Mesodermal cell (in vitro differentiated cells): Measurements from ENCODE around the gene DLG2. TPM values are rescaled to one million over a fixed set of nuclear protein-coding genes. Genes with fewer than 3 reads are reported as not detected.
"Not testable (repeated sequence)": the region's sequence is repeated elsewhere in the genome, so short reads cannot be mapped to it uniquely, and the experiment has no call there.

Experiments
- H3K27ac ChIP-seq: 2 replicates; pipeline ENCODE4 v1.7.0; 2013; ENCODE audit warnings: mild to moderate bottlenecking, low read depth, low read length, moderate library complexity; ENCODE audit not compliant: severe bottlenecking
- H3K36me3 ChIP-seq: 2 replicates; pipeline ENCODE4 v1.7.1; 2013; ENCODE audit warnings: mild to moderate bottlenecking, low read length, moderate library complexity; ENCODE audit not compliant: control insufficient read depth, insufficient read depth
- H3K4me1 ChIP-seq: one replicate; pipeline ENCODE4 v1.7.1; 2013; ENCODE audit warnings: mild to moderate bottlenecking, low read length; ENCODE audit not compliant: insufficient read depth, control insufficient read depth, poor library complexity, severe bottlenecking
- H3K4me3 ChIP-seq: 2 replicates; pipeline ENCODE4 v1.7.0; 2013; ENCODE audit warnings: low read length, control low read depth, mild to moderate bottlenecking; ENCODE audit not compliant: insufficient read depth, poor library complexity, severe bottlenecking; ENCODE audit errors: extremely low read depth
- H3K9me3 ChIP-seq: 2 replicates; pipeline ENCODE4 v1.7.1; 2013; ENCODE audit warnings: mild to moderate bottlenecking, low read length, moderate library complexity; ENCODE audit not compliant: control insufficient read depth
- WGBS, 2 experiments: methylation state at CpG; one replicate each; pipeline ENCODE4 v1.1.5; 2013; ENCODE audit warnings: missing lambda C conversion rate in 2 of 2; ENCODE audit not compliant: insufficient coverage in 2 of 2; 5-methylcytosine and 5-hydroxymethylcytosine counted together
- polyA plus RNA-seq, 2 experiments: library from polyadenylated mRNA; stranded (reverse); fragments of 50-300 nt; gene quantifications; one replicate each; pipeline ENCODE4 v1.2.3, GENCODE V29; 2013

DLG2 gene
- polyA plus RNA-seq (2013, experiment 1 of 2) = 2.0 TPM
- polyA plus RNA-seq (2013, experiment 2 of 2) = 5.1 TPM

DNA sequence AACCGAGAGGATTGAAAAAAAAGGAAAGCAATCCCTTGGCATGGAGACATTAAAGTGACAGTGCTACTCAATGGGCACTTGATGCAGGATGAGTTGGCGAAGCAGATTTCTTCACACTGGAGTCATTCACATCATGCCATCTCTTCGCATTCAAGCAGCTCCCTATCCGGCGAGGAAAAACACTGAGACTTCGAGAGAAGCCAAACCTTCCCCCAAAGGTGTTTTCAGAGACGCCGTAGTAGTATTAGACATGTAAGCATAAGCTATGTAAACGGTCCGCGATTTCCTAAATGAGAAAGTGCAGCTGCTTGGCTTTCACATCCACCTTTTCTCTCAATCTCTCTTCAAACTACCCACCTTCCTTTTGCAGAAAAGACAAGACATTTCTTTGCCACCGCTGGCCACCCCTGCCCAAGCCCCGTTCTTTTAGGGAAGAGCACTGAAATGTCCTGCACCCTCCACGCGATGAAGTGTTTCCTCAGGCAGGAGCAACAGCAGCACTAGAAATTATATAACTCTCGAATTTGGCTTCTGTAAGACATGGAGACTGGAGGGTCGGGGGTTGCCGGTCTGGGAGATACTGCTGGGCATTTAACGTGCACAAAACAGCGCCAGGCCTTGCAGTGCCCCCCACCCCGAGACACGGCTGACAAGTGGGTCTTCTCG lies at the start of gene DLG2:
TSS of gene DLG2 (minus strand) at position 13 of the 666 bp plus-strand sequence.
- H3K4me1 ChIP-seq = peaks cover 13% of the 10 kb centered on the region
- WGBS, 2 experiments = 1 to 5% methylated on average over 12 to 13 of the region's 23 CpGs
- H3K4me3 ChIP-seq = peak within 1 kb of the TSS; percentile 56
- peaks cover 16% of the 10 kb centered on the region for H3K36me3 ChIP-seq
- no peaks in the 10 kb centered on the region for H3K9me3 ChIP-seq
- H3K27ac ChIP-seq = peak within 1 kb of the TSS; percentile 77

DNA sequence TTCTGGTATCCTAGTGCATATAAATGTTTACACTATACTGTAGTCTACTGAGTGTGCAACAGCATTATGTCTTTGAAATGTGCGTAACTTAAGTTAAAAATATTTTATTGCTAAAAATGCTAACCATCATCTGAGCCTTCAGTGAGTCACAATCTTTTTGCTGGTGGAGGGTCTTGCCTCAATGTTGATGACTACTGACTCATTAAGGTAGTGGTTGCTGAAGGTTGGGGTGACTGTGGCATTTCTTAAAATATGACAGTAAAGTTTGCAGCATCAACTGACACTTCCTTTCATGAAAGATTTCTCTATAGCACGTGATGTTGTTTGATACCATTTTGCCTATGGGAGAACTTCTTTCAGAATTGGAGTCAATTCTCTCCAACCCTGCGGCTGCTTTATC lies 46.2 kb upstream of the DLG2 start:
- Histone ChIP-seq H3K4me1 (no peaks in the 10 kb centered on the region), H3K4me3 (no peak overlapping the region), H3K27ac (no peak overlapping the region), H3K9me3 (peaks cover 5% of the 10 kb centered on the region), H3K36me3 (no peaks in the 10 kb centered on the region)
- WGBS, 2 experiments = 100% methylated on average over 2 of the region's 3 CpGs; no CpG with 5 or more reads in 1 of the 2 experiments

DNA sequence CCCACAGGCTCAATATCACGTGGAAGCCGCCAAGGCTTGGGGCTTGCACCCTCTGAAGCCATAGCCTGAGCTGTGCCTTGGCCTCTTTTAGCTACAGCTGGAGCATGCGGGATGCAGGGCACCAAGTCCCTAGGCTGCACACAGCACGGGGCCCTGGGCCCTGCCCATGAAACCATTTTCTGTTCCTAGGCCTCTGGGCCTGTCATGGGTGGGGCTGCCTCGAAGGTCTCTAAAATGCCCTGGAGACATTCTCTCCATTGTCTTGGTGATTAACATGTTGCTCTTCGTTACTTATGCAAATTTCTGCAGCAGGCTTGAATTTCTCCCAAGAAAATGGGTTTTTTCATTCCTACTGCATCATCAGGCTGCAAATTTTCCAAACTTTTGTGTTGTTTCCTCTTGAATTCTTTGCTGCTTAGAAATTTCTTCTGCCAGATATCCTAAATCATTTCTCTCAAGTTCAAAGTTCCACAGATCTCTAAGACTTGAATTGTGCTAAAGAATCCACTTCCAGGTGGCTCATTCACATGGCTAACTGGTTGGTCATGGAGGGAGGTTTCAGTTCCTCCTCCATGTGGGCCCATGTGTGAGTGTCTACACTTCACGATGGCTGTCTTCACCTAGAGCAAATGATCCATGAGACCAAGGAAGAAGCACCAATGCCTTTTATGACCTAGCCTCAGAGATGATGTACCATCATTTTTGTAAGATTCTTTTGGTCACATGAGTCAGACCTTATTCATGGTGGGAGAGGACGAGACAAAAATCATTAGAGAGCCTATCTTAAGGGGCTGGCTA lies 45.2 kb upstream of the DLG2 start:
- peaks cover 5% of the 10 kb centered on the region for H3K9me3 ChIP-seq
- H3K4me1 ChIP-seq = no peaks in the 10 kb centered on the region
- H3K4me3 ChIP-seq = no peak overlapping the region
- no peaks in the 10 kb centered on the region for H3K36me3 ChIP-seq
- WGBS, 2 experiments = 77 to 87% methylated on average over 7 of the region's 8 CpGs
- no peak overlapping the region for H3K27ac ChIP-seq

DNA sequence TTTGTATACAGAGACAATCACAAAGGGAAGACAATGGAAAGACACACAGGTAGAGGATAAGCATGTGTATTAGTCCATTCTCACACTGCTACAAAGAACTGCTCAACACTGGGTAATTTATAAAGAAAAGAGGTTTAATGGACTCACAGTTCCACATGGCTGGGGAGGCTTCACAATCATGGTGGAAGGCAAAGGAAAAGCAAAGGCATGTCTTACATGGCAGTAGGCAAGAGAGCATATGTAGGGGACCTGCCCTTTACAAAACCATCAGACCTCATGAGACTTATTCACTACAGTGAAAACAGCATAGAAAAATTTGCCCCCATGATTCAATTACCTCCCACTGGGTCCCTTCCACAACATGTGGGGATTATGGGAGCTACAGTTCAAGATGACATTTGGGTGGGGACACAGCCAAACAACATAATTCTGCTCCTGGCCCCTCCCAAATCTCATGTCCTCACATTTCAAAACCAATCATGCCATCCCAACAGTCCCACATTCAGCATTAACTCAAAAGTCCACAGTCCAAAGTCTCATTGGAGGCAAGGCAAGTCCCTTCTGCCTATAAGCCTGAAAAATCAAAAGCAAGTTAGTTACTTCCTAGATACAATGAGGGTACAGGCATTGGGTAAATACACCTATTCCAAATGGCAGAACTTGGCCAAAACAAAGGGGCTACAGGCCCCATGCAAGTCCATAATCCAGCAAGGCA lies 44.0 kb upstream of the DLG2 start:
- not testable (repeated sequence) for H3K36me3 ChIP-seq, H3K4me3 ChIP-seq, H3K27ac ChIP-seq, H3K4me1 ChIP-seq, H3K9me3 ChIP-seq

DNA sequence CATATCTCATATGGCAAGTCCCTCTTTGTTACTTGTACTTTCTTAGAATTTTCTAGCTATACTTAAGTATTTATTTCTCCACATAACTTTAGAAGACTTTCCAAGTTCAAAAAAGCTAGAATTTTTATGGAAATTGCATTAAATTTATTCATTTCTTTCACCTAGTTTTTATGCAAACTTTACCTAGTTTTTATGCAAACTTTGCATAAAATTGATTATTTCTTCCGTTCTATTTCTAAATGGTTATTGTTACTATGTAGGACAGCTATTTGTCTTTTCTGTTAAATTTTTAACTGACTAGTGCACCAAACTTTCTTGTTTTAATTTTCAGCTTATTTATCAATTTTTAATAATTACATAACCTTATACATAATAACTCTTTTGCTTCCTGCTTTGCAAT lies 41.0 kb upstream of the DLG2 start:
- H3K4me3 ChIP-seq = no peak overlapping the region
- no peaks in the 10 kb centered on the region for H3K36me3 ChIP-seq
- no peaks in the 10 kb centered on the region for H3K9me3 ChIP-seq
- H3K27ac ChIP-seq = no peak overlapping the region
- WGBS, 2 experiments = no CpG with 5 or more reads among the region's 1 CpG
- H3K4me1 ChIP-seq = no peaks in the 10 kb centered on the region

DNA sequence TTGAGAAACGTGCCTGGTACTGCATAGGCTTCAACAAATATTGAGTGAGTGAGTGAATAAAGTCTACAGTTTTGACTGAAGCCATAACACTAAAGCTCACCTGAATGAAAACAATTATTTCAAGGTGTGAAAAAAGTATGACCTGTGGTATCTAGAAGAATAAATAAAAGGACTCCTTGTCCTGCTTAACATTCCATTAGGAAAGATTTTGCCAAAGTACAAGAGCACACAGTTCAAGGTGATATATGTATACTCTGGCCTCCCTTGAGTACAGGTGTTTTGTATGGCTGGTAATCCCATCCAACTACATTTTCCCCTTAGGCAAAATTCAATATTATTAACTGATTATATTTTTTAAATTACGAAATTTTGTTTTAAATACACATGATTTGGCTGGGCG lies 39.5 kb upstream of the DLG2 start:
- WGBS, 2 experiments = 100% methylated on average over 1 of the region's 3 CpGs; no CpG with 5 or more reads in 1 of the 2 experiments
- Histone ChIP-seq H3K27ac (no peak overlapping the region), H3K9me3 (no peaks in the 10 kb centered on the region), H3K36me3 (no peaks in the 10 kb centered on the region), H3K4me1 (no peaks in the 10 kb centered on the region), H3K4me3 (no peak overlapping the region)

DNA sequence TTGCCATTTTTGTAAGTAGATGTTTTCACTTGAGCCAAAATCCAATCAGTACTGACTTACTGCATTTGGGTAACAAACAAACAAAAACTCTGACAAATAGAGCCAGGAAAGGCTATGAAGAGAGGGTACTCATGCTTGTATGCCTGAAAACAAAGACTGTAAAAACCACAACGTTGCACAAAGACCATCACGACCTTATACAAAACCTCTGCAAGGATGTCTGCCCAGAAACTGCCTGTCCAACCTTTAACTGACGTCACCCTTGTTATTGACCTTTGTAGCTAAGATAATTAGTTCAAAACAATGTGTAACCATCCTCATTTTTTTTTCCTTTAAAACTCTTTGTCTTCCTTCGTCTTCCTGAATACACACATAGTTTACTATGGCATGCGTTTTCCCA lies 38.6 kb upstream of the DLG2 start:
- Histone ChIP-seq H3K27ac (peak overlapping the region; percentile 96), H3K4me3 (no peak overlapping the region)
- WGBS, 2 experiments = 90 to 100% methylated on average over 1 to 4 of the region's 5 CpGs

DNA sequence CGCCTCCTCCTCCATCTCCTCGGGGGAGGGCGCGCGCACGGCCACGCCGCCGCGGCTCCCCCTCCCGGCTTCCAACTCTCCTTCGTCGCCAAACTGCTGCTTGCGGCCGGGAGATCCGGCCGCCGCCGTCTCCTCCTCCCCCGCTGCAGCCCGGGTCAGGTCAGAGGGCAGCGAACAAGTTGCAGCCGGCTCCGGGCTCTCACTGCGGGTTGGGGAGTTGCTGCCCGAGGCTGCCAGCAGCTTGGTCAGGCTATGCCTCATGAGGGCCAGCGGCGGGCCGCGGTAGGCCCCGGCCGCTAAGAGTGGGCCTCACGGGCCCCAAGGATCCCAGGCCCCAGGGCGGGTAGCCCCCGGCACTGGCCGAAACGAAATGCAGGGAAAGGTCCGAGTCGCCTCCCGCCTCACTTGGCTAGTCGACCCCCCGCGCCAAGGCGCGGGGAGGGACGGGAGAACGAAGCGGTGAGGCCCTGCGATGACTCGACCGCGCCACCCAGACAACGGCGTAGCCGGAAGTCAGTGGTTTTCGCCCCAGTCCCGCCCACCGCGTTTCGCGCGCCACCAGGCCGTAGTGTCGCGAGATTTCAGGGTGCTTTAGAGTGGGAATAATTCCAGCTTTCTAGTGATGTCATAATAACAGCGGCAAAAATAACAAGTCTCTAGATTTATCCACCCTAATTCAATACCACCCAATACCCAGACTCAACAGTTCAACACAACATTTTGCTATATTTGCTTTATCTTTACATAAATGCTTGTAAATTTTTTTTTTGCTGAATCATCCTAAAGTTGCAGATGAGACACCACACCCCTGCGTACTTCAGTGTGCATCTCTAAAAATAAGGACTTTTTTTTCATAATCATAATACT lies 37.7 kb upstream of the DLG2 start, which contains the start of gene CREBZF:
TSS of gene CREBZF (minus strand) at position 515 of the 867 bp plus-strand sequence. CDS start at position 261, 254 bp downstream.
- WGBS, 2 experiments = 0 to 2% methylated on average over 36 to 48 of the region's 67 CpGs

More for the DNA sequence above, 38.6 kb upstream of the DLG2 start:
- Histone ChIP-seq H3K9me3 (no peaks in the 10 kb centered on the region), H3K4me1 (no peaks in the 10 kb centered on the region), H3K36me3 (no peaks in the 10 kb centered on the region)

DNA sequence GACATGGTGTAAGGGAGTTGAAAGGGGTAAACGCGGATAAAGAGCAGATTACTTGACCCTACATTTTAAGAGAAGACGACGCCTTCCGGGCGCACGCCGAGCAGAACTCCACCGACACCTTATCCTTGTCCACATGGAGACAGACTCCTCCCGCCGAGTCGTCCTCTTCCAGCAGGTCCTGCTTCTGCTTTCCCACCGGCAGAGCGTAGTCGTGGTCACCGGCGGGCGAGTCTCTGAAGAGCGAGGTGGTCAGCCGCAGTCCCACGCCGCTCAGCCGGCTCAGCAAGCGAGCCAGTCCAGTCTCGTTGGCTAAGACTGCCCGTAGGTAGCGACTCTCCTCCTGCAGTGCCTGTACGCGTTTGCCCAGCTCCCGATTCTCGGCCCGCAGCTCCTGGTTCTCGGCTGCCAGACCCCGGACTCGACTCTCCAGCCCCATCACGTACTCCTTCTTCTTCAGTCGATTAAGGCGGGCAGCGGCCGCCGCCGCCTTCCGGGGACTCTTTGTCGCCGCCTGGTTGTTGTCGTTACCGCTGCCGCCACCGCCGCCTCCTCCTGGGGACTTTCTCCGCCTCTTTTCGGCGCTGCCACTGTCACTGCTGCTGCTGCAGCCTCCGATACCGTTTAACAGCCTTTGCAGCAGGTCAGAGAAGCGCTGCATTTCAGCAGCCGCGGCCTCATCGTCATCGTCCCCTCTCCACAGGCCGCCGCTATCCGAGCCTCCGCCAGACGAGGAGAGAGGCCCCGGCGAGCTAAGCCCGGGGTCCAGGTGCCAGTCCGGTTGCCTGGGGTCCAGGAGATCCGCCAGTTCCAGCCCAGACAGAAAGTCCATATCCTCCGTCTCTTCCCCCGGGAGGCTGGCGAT lies 36.8 kb upstream of the DLG2 start:
- Histone ChIP-seq H3K4me1 (no peaks in the 10 kb centered on the region), H3K36me3 (peaks cover 3% of the 10 kb centered on the region), H3K4me3 (peak overlapping the region; percentile 86), H3K27ac (peak overlapping the region; percentile 96), H3K9me3 (no peaks in the 10 kb centered on the region)
- 0% methylated on average over 54 to 66 of the region's 73 CpGs for WGBS, 2 experiments

More for the DNA sequence above, 37.7 kb upstream of the DLG2 start, which contains the start of gene CREBZF:
- peak within 1 kb of the TSS; percentile 96 for H3K27ac ChIP-seq
- H3K36me3 ChIP-seq = peaks cover 3% of the 10 kb centered on the region
- H3K9me3 ChIP-seq = no peaks in the 10 kb centered on the region
- peak within 1 kb of the TSS; percentile 86 for H3K4me3 ChIP-seq
- no peaks in the 10 kb centered on the region for H3K4me1 ChIP-seq
